ENCODE data around the gene PPP1R10.
A peak's percentile ranks its signal among the peaks of the same experiment; 100 is the strongest.

PPP1R10 gene

GRCh38 chr6:30572148-30572547, 44.9 kb downstream of the PPP1R10 start:
- Histone ChIP-seq H3K79me1 (ENCODE audit: low read depth, low read length) (peaks cover 4% of the 10 kb centered on the region), H2BK12ac (ENCODE audit: low read length) (no peak overlapping the region), H3K36me3 (replicated peaks in 1 of 2; ENCODE audit: control insufficient read depth in 2 of 2, insufficient read depth in 2 of 2, low read length in 2 of 2) (peaks cover 7 to 45% of the 10 kb centered on the region in 2 donors), H3K23ac (ENCODE audit: low read depth, low read length, poor library complexity) (no peak overlapping the region), H3K27me3 (ENCODE audit: control insufficient read depth in 3 of 3, insufficient read depth in 3 of 3, low read depth in 1 of 3, low read length in 3 of 3) (peaks cover 0 to 2% (median 0%) of the 10 kb centered on the region in 3 experiments), H3K9ac (ENCODE audit: low read depth, low read length, poor library complexity) (no peak overlapping the region), H2AFZ (ENCODE audit: low read length) (no peak overlapping the region), H4K91ac (ENCODE audit: low read depth, low read length, poor library complexity) (no peak overlapping the region), H3K4me2 (ENCODE audit: insufficient read depth, low read length, poor library complexity, severe bottlenecking) (peak overlapping the region; percentile 93), H3K4ac (ENCODE audit: low read length) (no peak overlapping the region), H3K4me3 (ENCODE audit: low read length in 2 of 2) (peak overlapping the region in 1 of 2 donors; percentile 63), H3K4me1 (ENCODE audit: control insufficient read depth in 2 of 2, insufficient read depth in 1 of 2, low read depth in 1 of 2, low read length in 2 of 2) (peaks cover 5 to 8% of the 10 kb centered on the region in 2 donors), H3K27ac (replicated peaks; ENCODE audit: low read length) (no peak overlapping the region), H2AK5ac (ENCODE audit: low read depth, low read length) (no peak overlapping the region), H3K18ac (ENCODE audit: low read length) (no peak overlapping the region), H4K8ac (ENCODE audit: low read depth, low read length) (no peak overlapping the region), H3K14ac (ENCODE audit: low read length) (no peak overlapping the region), H2BK120ac (ENCODE audit: low read depth, low read length) (no peak overlapping the region), H2BK5ac (ENCODE audit: low read length) (no peak overlapping the region), H2BK15ac (ENCODE audit: low read length) (no peak overlapping the region), H3K9me3 (replicated peaks in 1 of 2; ENCODE audit: control insufficient read depth in 2 of 2, insufficient read depth in 1 of 2, low read depth in 1 of 2, low read length in 2 of 2) (no peaks in the 10 kb centered on the region)
- DNase-seq (ENCODE audit: low spot score): no peak

- peaks cover 5 to 8% of the 10 kb centered on the region in 2 donors for H3K4me1 ChIP-seq (ENCODE audit: control insufficient read depth in 2 of 2, insufficient read depth in 1 of 2, low read depth in 1 of 2, low read length in 2 of 2)
- H3K18ac ChIP-seq (ENCODE audit: low read length): no peak overlapping the region
- peak overlapping the region; percentile 74 for H3K9ac ChIP-seq (ENCODE audit: low read depth, low read length, poor library complexity)
- no peak overlapping the region for H3K23ac ChIP-seq (ENCODE audit: low read depth, low read length, poor library complexity)
- H4K91ac ChIP-seq (ENCODE audit: low read depth, low read length, poor library complexity): no peak overlapping the region
- no CpG with 5 or more reads among the region's 8 CpGs for WGBS, 2 donors (ENCODE audit: extremely low coverage in 2 of 2, insufficient read length in 2 of 2, insufficient replicate concordance in 1 of 2)
- no peak overlapping the region for H2BK12ac ChIP-seq (ENCODE audit: low read length)
- peak overlapping the region; percentile 63 to 87 for H3K4me3 ChIP-seq (ENCODE audit: low read length in 2 of 2)
- peaks cover 3% of the 10 kb centered on the region for H3K79me1 ChIP-seq (ENCODE audit: low read depth, low read length)
- peak overlapping the region; percentile 93 for H2AFZ ChIP-seq (ENCODE audit: low read length)
- DNase-seq (ENCODE audit: low spot score): no peak
- H3K4me2 ChIP-seq (ENCODE audit: insufficient read depth, low read length, poor library complexity, severe bottlenecking): peak overlapping the region; percentile 93
- no peak overlapping the region for H3K14ac ChIP-seq (ENCODE audit: low read length)
- H3K9me3 ChIP-seq (replicated peaks in 1 of 2; ENCODE audit: control insufficient read depth in 2 of 2, insufficient read depth in 1 of 2, low read depth in 1 of 2, low read length in 2 of 2): no peaks in the 10 kb centered on the region
- peaks cover 5 to 41% of the 10 kb centered on the region in 2 donors for H3K36me3 ChIP-seq (replicated peaks in 1 of 2; ENCODE audit: control insufficient read depth in 2 of 2, insufficient read depth in 2 of 2, low read length in 2 of 2)
- H2BK5ac ChIP-seq (ENCODE audit: low read length): peak overlapping the region; percentile 73
- no peak overlapping the region for H4K8ac ChIP-seq (ENCODE audit: low read depth, low read length)
- no peak overlapping the region for H2BK120ac ChIP-seq (ENCODE audit: low read depth, low read length)
- no peak overlapping the region for H2BK15ac ChIP-seq (ENCODE audit: low read length)
- no peak overlapping the region for H2AK5ac ChIP-seq (ENCODE audit: low read depth, low read length)
- H3K27me3 ChIP-seq (ENCODE audit: control insufficient read depth in 3 of 3, insufficient read depth in 3 of 3, low read depth in 1 of 3, low read length in 3 of 3): peaks cover 0 to 2% (median 0%) of the 10 kb centered on the region in 3 experiments
- no peak overlapping the region for H3K27ac ChIP-seq (replicated peaks; ENCODE audit: low read length)
- H3K4ac ChIP-seq (ENCODE audit: low read length): no peak overlapping the region
These were observed 45.3 kb downstream of the PPP1R10 start for GRCh38 chr6:30571762-30572082.

- Histone ChIP-seq H2BK120ac (ENCODE audit: low read depth, low read length) (no peak within 1 kb of the TSS), H3K9ac (ENCODE audit: low read depth, low read length, poor library complexity) (peak within 1 kb of the TSS; percentile 98), H3K36me3 (replicated peaks in 1 of 2; ENCODE audit: control insufficient read depth in 2 of 2, insufficient read depth in 2 of 2, low read length in 2 of 2) (peaks cover 3 to 37% of the 10 kb centered on the region in 2 donors), H4K8ac (ENCODE audit: low read depth, low read length) (peak within 1 kb of the TSS; percentile 54), H3K18ac (ENCODE audit: low read length) (peak within 1 kb of the TSS; percentile 99), H3K4me1 (ENCODE audit: control insufficient read depth in 2 of 2, insufficient read depth in 1 of 2, low read depth in 1 of 2, low read length in 2 of 2) (peaks cover 5 to 8% of the 10 kb centered on the region in 2 donors), H2AK5ac (ENCODE audit: low read depth, low read length) (no peak within 1 kb of the TSS), H2BK5ac (ENCODE audit: low read length) (peak within 1 kb of the TSS; percentile 73), H3K4me3 (ENCODE audit: low read length in 2 of 2) (peak within 1 kb of the TSS; percentile 63 to 87), H3K4ac (ENCODE audit: low read length) (no peak within 1 kb of the TSS), H2BK15ac (ENCODE audit: low read length) (peak within 1 kb of the TSS; percentile 70), H3K9me3 (replicated peaks in 1 of 2; ENCODE audit: control insufficient read depth in 2 of 2, insufficient read depth in 1 of 2, low read depth in 1 of 2, low read length in 2 of 2) (no peaks in the 10 kb centered on the region), H4K91ac (ENCODE audit: low read depth, low read length, poor library complexity) (no peak within 1 kb of the TSS), H3K4me2 (ENCODE audit: insufficient read depth, low read length, poor library complexity, severe bottlenecking) (peak within 1 kb of the TSS; percentile 93), H2AFZ (ENCODE audit: low read length) (peak within 1 kb of the TSS; percentile 93), H3K27ac (replicated peaks; ENCODE audit: low read length) (peak within 1 kb of the TSS; percentile 85), H3K27me3 (ENCODE audit: control insufficient read depth in 3 of 3, insufficient read depth in 3 of 3, low read depth in 1 of 3, low read length in 3 of 3) (peaks cover 0 to 2% (median 0%) of the 10 kb centered on the region in 3 experiments), H2BK12ac (ENCODE audit: low read length) (peak within 1 kb of the TSS; percentile 76), H3K23ac (ENCODE audit: low read depth, low read length, poor library complexity) (peak within 1 kb of the TSS; percentile 99), H3K14ac (ENCODE audit: low read length) (peak within 1 kb of the TSS; percentile 99), H3K79me1 (ENCODE audit: low read depth, low read length) (peaks cover 2% of the 10 kb centered on the region)
- WGBS, 2 donors (ENCODE audit: extremely low coverage in 2 of 2, insufficient read length in 2 of 2, insufficient replicate concordance in 1 of 2): no CpG with 5 or more reads among the region's 59 CpGs
- peak; percentile 96 for DNase-seq (ENCODE audit: low spot score)
These were observed 45.8 kb downstream of the PPP1R10 start, which contains the start of gene ABCF1 for GRCh38 chr6:30571075-30571761. Gene ABCF1, plus strand, starts transcription at chr6:30571442. Its CDS starts 46 bp downstream, at chr6:30571488.

- H3K14ac ChIP-seq (ENCODE audit: low read length): no peak overlapping the region
- H2BK12ac ChIP-seq (ENCODE audit: low read length): no peak overlapping the region
- H2BK15ac ChIP-seq (ENCODE audit: low read length): no peak overlapping the region
- H3K27me3 ChIP-seq (ENCODE audit: control insufficient read depth in 3 of 3, insufficient read depth in 3 of 3, low read depth in 1 of 3, low read length in 3 of 3): peaks cover 0 to 2% (median 0%) of the 10 kb centered on the region in 3 experiments
- no peak overlapping the region for H3K27ac ChIP-seq (replicated peaks; ENCODE audit: low read length)
- peak overlapping the region; percentile 93 for H2AFZ ChIP-seq (ENCODE audit: low read length)
- H3K23ac ChIP-seq (ENCODE audit: low read depth, low read length, poor library complexity): peak overlapping the region; percentile 99
- H2BK5ac ChIP-seq (ENCODE audit: low read length): no peak overlapping the region
- no peak for DNase-seq (ENCODE audit: low spot score)
- H3K79me1 ChIP-seq (ENCODE audit: low read depth, low read length): peaks cover 2% of the 10 kb centered on the region
- H2BK120ac ChIP-seq (ENCODE audit: low read depth, low read length): no peak overlapping the region
- no peak overlapping the region for H3K18ac ChIP-seq (ENCODE audit: low read length)
- peaks cover 3 to 33% of the 10 kb centered on the region in 2 donors for H3K36me3 ChIP-seq (replicated peaks in 1 of 2; ENCODE audit: control insufficient read depth in 2 of 2, insufficient read depth in 2 of 2, low read length in 2 of 2)
- no peak overlapping the region for H4K8ac ChIP-seq (ENCODE audit: low read depth, low read length)
- no CpG with 5 or more reads among the region's 18 CpGs for WGBS, 2 donors (ENCODE audit: extremely low coverage in 2 of 2, insufficient read length in 2 of 2, insufficient replicate concordance in 1 of 2)
- H2AK5ac ChIP-seq (ENCODE audit: low read depth, low read length): no peak overlapping the region
- H4K91ac ChIP-seq (ENCODE audit: low read depth, low read length, poor library complexity): no peak overlapping the region
- H3K4me3 ChIP-seq (ENCODE audit: low read length in 2 of 2): peak overlapping the region; percentile 63 to 76
- H3K4me2 ChIP-seq (ENCODE audit: insufficient read depth, low read length, poor library complexity, severe bottlenecking): peak overlapping the region; percentile 85
- no peak overlapping the region for H3K4ac ChIP-seq (ENCODE audit: low read length)
- H3K9me3 ChIP-seq (replicated peaks in 1 of 2; ENCODE audit: control insufficient read depth in 2 of 2, insufficient read depth in 1 of 2, low read depth in 1 of 2, low read length in 2 of 2): no peaks in the 10 kb centered on the region
- peaks cover 5 to 8% of the 10 kb centered on the region in 2 donors for H3K4me1 ChIP-seq (ENCODE audit: control insufficient read depth in 2 of 2, insufficient read depth in 1 of 2, low read depth in 1 of 2, low read length in 2 of 2)
- H3K9ac ChIP-seq (ENCODE audit: low read depth, low read length, poor library complexity): peak overlapping the region; percentile 83
These were observed 46.3 kb downstream of the PPP1R10 start for GRCh38 chr6:30570740-30571074.

Measured in neuronal stem cell (in vitro differentiated cells).